Measurements from ENCODE around the gene RNASEL. TPM values are rescaled to one million over a fixed set of nuclear protein-coding genes. Genes with fewer than 3 reads are reported as not detected.

The RNASEL gene
- total and polyA plus RNA-seq, 2 donors, result 8.4 to 9.8 TPM

DNA sequence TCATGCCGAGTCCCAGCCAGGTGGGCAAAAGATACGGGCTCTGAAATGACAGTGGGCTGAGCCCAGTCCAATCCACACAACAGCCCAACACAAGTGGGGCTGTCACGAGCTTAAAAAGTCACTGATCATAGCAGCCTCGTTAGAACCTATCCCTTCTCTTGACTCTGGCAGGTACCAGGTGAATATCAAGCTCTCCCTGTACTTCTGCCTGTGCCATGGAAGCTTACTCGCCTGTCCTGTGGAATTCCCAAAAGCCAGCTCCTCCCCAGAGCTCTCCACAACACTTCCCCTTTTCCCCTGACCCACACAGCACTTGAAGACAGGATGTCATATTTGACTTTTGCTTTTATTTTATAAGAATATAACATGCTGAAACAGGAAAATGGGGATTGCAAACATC, 9.2 kb upstream of the RNASEL start:
- DNase-seq (ENCODE audit: low read depth in 6 of 9, low spot score in 9 of 9), result no peak
- H3K4me1 ChIP-seq (ENCODE audit: control insufficient read depth in 2 of 2, insufficient read depth in 2 of 2, low read length in 2 of 2), result peaks cover 0 to 12% of the 10 kb centered on the region in 2 donors
- WGBS, result 74% methylated on average over 5 of the region's 5 CpGs
- peaks cover 0 to 4% of the 10 kb centered on the region in 2 donors for H3K27me3 ChIP-seq (ENCODE audit: control insufficient read depth in 2 of 2, insufficient read depth in 1 of 2, low read length in 1 of 2)
- no peak overlapping the region for H3K4me3 ChIP-seq (ENCODE audit: low read length in 2 of 2)
- H3K36me3 ChIP-seq (ENCODE audit: control insufficient read depth in 2 of 2, insufficient read depth in 2 of 2, low read length in 1 of 2), result no peaks in the 10 kb centered on the region
- no peaks in the 10 kb centered on the region for H3K9me3 ChIP-seq (ENCODE audit: control insufficient read depth in 2 of 2, insufficient read depth in 1 of 2, low read length in 1 of 2)
- H3K27ac ChIP-seq (ENCODE audit: low read depth in 1 of 2, low read length in 1 of 2), result no peak overlapping the region

DNA sequence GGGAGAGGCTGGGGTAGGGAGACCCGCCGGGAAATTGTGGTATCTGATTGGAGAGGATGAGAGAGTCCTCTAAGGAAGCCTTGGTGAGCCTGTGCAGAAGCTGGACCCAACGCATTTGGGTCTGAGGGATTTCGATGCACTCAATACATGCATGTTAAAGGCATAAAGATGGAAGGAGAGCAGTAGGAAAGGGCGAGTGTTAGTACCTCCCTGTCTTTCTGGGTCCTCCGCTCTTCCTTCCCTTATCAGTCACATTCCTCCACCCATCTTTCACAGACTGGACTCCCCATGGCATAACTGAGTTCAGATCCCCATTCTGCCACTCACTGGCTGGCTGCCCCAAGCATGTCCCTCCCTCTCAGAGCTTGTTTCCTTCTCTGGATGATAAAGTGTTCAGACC, 7.9 kb upstream of the RNASEL start:
- H3K4me1 ChIP-seq (ENCODE audit: control insufficient read depth in 2 of 2, insufficient read depth in 2 of 2, low read length in 2 of 2), result peaks cover 0 to 9% of the 10 kb centered on the region in 2 donors
- no peak overlapping the region for H3K27ac ChIP-seq (ENCODE audit: low read depth in 1 of 2, low read length in 1 of 2)
- H3K4me3 ChIP-seq (ENCODE audit: low read length in 2 of 2), result no peak overlapping the region
- H3K27me3 ChIP-seq (ENCODE audit: control insufficient read depth in 2 of 2, insufficient read depth in 1 of 2, low read length in 1 of 2), result no peaks in the 10 kb centered on the region
- no peaks in the 10 kb centered on the region for H3K36me3 ChIP-seq (ENCODE audit: control insufficient read depth in 2 of 2, insufficient read depth in 2 of 2, low read length in 1 of 2)
- WGBS, result 97% methylated on average over 6 of the region's 6 CpGs
- no peaks in the 10 kb centered on the region for H3K9me3 ChIP-seq (ENCODE audit: control insufficient read depth in 2 of 2, insufficient read depth in 1 of 2, low read length in 1 of 2)
- no peak for DNase-seq (ENCODE audit: low read depth in 6 of 9, low spot score in 9 of 9)

DNA sequence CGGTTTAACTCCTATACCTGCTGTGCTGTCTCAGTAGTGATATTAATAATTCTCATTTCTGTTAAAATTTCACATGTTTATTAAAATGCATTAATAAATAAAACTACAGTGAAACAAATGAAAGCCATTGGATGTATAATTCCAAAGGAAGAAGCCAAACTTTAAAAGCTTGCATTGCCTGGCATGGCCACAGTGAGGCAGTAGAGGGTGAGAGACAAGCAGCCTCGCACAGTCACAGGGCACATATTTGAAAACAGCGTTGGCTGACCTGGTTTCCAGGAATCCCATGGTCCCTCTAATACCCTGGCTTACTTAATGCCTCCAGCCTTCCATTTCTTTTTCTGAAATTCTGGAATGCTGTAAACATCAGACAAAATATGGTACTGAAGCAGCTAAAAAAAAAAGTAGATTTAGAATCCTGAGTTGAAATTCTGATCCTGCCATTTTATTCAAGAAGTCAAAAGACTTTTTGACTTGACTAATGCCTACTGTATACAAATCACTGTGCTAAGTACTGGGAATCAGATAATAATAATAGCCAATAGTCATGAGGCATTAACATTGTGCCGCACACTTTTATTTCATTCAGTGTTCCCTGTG, 6.7 kb upstream of the RNASEL start:
- no peak overlapping the region for H3K4me3 ChIP-seq (ENCODE audit: low read length in 2 of 2)
- H3K27me3 ChIP-seq (ENCODE audit: control insufficient read depth in 2 of 2, insufficient read depth in 1 of 2, low read length in 1 of 2), result no peaks in the 10 kb centered on the region
- DNase-seq (ENCODE audit: low read depth in 6 of 9, low spot score in 9 of 9), result peak in 3 of 9 donors; percentile 41 to 69 (median 61)
- 40% methylated on average over 4 of the region's 4 CpGs for WGBS
- no peak overlapping the region for H3K27ac ChIP-seq (ENCODE audit: low read depth in 1 of 2, low read length in 1 of 2)
- no peaks in the 10 kb centered on the region for H3K36me3 ChIP-seq (ENCODE audit: control insufficient read depth in 2 of 2, insufficient read depth in 2 of 2, low read length in 1 of 2)
- H3K4me1 ChIP-seq (ENCODE audit: control insufficient read depth in 2 of 2, insufficient read depth in 2 of 2, low read length in 2 of 2), result peaks cover 0 to 3% of the 10 kb centered on the region in 2 donors
- no peaks in the 10 kb centered on the region for H3K9me3 ChIP-seq (ENCODE audit: control insufficient read depth in 2 of 2, insufficient read depth in 1 of 2, low read length in 1 of 2)

DNA sequence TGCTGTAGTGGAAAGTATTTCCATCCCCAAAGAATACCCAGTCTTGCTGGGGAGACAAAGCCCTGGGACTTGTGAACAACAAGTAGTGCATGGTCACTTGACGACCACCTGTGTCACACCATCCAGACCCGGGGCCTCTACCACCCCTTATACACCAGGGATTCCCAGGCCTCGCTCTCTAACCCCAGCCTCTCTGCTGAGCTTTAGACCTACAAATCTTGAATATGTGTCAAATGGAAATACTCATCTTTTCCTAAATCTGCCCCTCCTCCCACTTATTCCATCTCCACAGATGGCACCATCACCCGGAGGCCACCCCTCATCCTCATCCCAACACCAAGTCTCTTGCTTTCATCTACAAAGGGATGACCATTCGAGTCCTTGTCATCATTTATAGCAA, 875 bp upstream of the RNASEL start:
- Histone ChIP-seq H3K27me3 (ENCODE audit: control insufficient read depth in 2 of 2, insufficient read depth in 1 of 2, low read length in 1 of 2) (no peaks in the 10 kb centered on the region), H3K4me1 (ENCODE audit: control insufficient read depth in 2 of 2, insufficient read depth in 2 of 2, low read length in 2 of 2) (peaks cover 0 to 6% of the 10 kb centered on the region in 2 donors), H3K4me3 (ENCODE audit: low read length in 2 of 2) (no peak overlapping the region), H3K9me3 (ENCODE audit: control insufficient read depth in 2 of 2, insufficient read depth in 1 of 2, low read length in 1 of 2) (no peaks in the 10 kb centered on the region), H3K36me3 (ENCODE audit: control insufficient read depth in 2 of 2, insufficient read depth in 2 of 2, low read length in 1 of 2) (no peaks in the 10 kb centered on the region), H3K27ac (ENCODE audit: low read depth in 1 of 2, low read length in 1 of 2) (no peak overlapping the region)
- no peak for DNase-seq (ENCODE audit: low read depth in 6 of 9, low spot score in 9 of 9)
- WGBS, result 97% methylated on average over 5 of the region's 5 CpGs

DNA sequence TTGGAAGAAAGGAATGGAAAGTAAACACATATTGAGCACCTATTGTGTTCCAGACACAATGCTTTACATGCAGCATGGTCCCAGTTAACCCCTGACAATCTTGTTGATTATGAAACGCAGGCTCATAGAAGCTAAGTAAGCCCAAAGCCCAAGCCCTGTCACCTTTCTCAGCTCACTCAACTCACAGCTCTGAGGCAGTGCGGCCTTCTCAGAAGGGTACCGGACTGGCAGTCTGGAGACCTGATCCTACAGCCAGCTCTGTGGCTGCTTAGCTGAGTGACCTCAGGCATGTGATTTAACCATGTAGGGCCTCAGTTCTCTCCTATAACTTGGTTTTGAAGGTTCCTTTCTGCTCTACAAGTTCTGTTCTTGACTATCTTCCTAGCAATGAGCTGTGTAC, 464 bp upstream of the RNASEL start:
- H3K36me3 ChIP-seq (ENCODE audit: control insufficient read depth in 2 of 2, insufficient read depth in 2 of 2, low read length in 1 of 2), result no peaks in the 10 kb centered on the region
- peaks cover 3 to 6% of the 10 kb centered on the region in 2 donors for H3K4me1 ChIP-seq (ENCODE audit: control insufficient read depth in 2 of 2, insufficient read depth in 2 of 2, low read length in 2 of 2)
- WGBS, result 96% methylated on average over 3 of the region's 3 CpGs
- no peak for DNase-seq (ENCODE audit: low read depth in 6 of 9, low spot score in 9 of 9)
- H3K27me3 ChIP-seq (ENCODE audit: control insufficient read depth in 2 of 2, insufficient read depth in 1 of 2, low read length in 1 of 2), result no peaks in the 10 kb centered on the region
- H3K27ac ChIP-seq (ENCODE audit: low read depth in 1 of 2, low read length in 1 of 2), result peak overlapping the region in 1 of 2 donors; percentile 94
- H3K9me3 ChIP-seq (ENCODE audit: control insufficient read depth in 2 of 2, insufficient read depth in 1 of 2, low read length in 1 of 2), result no peaks in the 10 kb centered on the region
- H3K4me3 ChIP-seq (ENCODE audit: low read length in 2 of 2), result no peak overlapping the region

DNA sequence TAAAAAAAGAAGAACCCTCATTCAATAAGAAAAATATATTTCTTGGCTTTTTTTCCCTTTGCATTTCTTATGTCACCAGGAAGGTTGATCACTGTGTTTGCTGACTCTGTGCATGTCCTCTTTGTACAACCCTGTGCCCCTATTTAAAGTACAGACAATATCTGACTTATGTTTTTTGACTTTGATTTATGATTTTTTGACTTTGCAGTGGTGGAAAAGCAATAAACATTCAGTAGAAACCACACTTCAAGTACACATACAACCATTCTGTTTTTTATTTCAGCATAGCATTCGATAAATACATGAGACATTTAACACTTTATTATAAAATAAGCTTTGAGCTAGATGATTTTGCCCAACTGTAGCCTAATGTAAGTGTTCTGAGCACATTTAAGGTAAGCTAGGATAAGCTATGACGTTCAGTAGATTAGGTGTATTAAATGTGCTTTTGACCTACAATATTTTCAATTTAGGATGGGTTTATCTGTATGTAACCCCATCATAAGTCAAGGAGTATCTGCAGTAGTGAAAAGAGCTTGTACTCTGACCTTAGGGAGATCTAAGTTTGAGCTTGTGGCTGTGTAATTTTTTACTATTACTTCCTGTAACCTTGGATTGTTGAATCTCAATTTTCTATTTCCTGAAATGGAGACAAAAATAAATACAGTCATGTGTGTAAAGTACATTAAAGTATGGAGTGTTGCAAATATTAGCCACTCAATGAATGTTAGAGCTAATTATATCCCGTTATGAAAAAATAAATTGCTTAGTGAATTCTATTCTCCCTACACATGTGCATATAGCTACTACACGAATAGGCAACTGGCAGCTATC, 1.2 kb downstream of the RNASEL start:
- peaks cover 6% of the 10 kb centered on the region in 2 donors for H3K4me1 ChIP-seq (ENCODE audit: control insufficient read depth in 2 of 2, insufficient read depth in 2 of 2, low read length in 2 of 2)
- peak in 1 of 9 donors; percentile 28 for DNase-seq (ENCODE audit: low read depth in 6 of 9, low spot score in 9 of 9)
- H3K27ac ChIP-seq (ENCODE audit: low read depth in 1 of 2, low read length in 1 of 2), result peak overlapping the region in 1 of 2 donors; percentile 98
- peaks cover 0 to 6% of the 10 kb centered on the region in 2 donors for H3K36me3 ChIP-seq (ENCODE audit: control insufficient read depth in 2 of 2, insufficient read depth in 2 of 2, low read length in 1 of 2)
- WGBS, result 77% methylated on average over 4 of the region's 4 CpGs
- H3K27me3 ChIP-seq (ENCODE audit: control insufficient read depth in 2 of 2, insufficient read depth in 1 of 2, low read length in 1 of 2), result no peaks in the 10 kb centered on the region
- H3K4me3 ChIP-seq (ENCODE audit: low read length in 2 of 2), result peak overlapping the region; percentile 86 to 87
- H3K9me3 ChIP-seq (ENCODE audit: control insufficient read depth in 2 of 2, insufficient read depth in 1 of 2, low read length in 1 of 2), result no peaks in the 10 kb centered on the region

DNA sequence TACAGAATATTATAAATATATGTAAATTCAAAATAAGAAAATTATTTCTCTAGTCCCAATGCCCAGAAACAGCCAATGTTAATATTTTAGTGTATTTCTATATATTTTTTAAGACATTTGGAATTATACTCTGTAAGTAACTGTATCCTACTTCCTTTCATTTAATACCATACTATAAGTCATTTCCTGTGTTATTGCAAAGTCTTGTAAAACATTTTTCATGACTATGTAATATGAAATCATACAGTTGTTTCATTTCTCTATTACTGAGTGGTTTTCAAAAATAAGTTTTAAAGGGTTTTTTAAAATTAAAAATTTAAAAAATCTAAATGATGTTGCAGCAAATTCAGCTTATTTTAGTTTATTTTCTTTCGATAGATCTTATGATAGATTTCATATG, 2.0 kb downstream of the RNASEL start:
- Histone ChIP-seq H3K27ac (ENCODE audit: low read depth in 1 of 2, low read length in 1 of 2) (no peak overlapping the region), H3K9me3 (ENCODE audit: control insufficient read depth in 2 of 2, insufficient read depth in 1 of 2, low read length in 1 of 2) (no peaks in the 10 kb centered on the region), H3K27me3 (ENCODE audit: control insufficient read depth in 2 of 2, insufficient read depth in 1 of 2, low read length in 1 of 2) (no peaks in the 10 kb centered on the region), H3K36me3 (ENCODE audit: control insufficient read depth in 2 of 2, insufficient read depth in 2 of 2, low read length in 1 of 2) (peaks cover 3 to 6% of the 10 kb centered on the region in 2 donors), H3K4me3 (ENCODE audit: low read length in 2 of 2) (no peak overlapping the region), H3K4me1 (ENCODE audit: control insufficient read depth in 2 of 2, insufficient read depth in 2 of 2, low read length in 2 of 2) (peaks cover 6% of the 10 kb centered on the region in 2 donors)
- no peak for DNase-seq (ENCODE audit: low read depth in 6 of 9, low spot score in 9 of 9)
- 0% methylated on average over 1 of the region's 1 CpG for WGBS

DNA sequence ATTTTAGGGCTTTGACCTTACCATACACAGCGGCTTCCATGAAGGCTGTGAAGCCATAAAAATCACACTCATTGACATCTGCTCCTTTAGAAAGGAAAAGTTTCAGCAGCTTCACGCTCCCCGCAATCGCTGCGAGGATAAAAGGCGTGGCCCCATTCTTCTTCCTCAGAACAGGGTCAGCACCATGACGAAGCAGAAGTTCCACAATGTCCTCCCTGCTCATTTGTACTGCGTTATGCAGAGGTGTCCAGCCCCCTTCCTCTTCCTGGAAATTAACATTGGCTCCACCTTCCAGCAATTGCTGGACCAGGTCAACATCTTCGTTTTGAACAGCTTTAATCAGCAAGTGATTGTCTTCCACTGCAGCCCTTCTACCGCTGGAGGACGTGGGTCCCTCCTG, 2.7 kb downstream of the RNASEL start:
- Histone ChIP-seq H3K27ac (ENCODE audit: low read depth in 1 of 2, low read length in 1 of 2) (no peak overlapping the region), H3K27me3 (ENCODE audit: control insufficient read depth in 2 of 2, insufficient read depth in 1 of 2, low read length in 1 of 2) (no peaks in the 10 kb centered on the region), H3K9me3 (ENCODE audit: control insufficient read depth in 2 of 2, insufficient read depth in 1 of 2, low read length in 1 of 2) (no peaks in the 10 kb centered on the region), H3K4me1 (ENCODE audit: control insufficient read depth in 2 of 2, insufficient read depth in 2 of 2, low read length in 2 of 2) (peaks cover 6% of the 10 kb centered on the region in 2 donors), H3K36me3 (ENCODE audit: control insufficient read depth in 2 of 2, insufficient read depth in 2 of 2, low read length in 1 of 2) (peaks cover 6 to 8% of the 10 kb centered on the region in 2 donors), H3K4me3 (ENCODE audit: low read length in 2 of 2) (no peak overlapping the region)
- DNase-seq (ENCODE audit: low read depth in 6 of 9, low spot score in 9 of 9), result no peak
- WGBS, result 96% methylated on average over 11 of the region's 11 CpGs

DNA sequence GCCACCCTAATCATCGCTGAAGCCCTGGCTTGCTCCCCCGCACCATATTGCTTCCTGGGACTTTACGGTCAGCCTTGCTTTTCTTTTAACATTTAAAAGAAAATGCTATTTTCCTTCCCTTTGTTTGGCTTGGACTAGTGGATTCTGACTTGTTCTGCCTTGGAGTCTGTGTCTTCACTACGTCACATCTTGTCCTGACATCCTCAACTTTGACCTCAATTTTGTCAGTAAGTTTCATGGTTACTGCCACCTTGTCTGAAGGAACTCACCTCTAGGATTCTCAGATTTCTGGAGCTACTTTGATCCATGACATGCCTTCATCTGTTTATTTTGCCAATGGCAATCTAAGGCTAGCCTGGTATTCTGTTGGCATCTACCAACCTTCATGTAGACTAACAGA, 4.3 kb downstream of the RNASEL start:
- H3K27me3 ChIP-seq (ENCODE audit: control insufficient read depth in 2 of 2, insufficient read depth in 1 of 2, low read length in 1 of 2), result no peaks in the 10 kb centered on the region
- no peaks in the 10 kb centered on the region for H3K9me3 ChIP-seq (ENCODE audit: control insufficient read depth in 2 of 2, insufficient read depth in 1 of 2, low read length in 1 of 2)
- H3K36me3 ChIP-seq (ENCODE audit: control insufficient read depth in 2 of 2, insufficient read depth in 2 of 2, low read length in 1 of 2), result peaks cover 17 to 18% of the 10 kb centered on the region in 2 donors
- 98% methylated on average over 4 of the region's 4 CpGs for WGBS
- DNase-seq (ENCODE audit: low read depth in 6 of 9, low spot score in 9 of 9), result no peak
- no peak overlapping the region for H3K27ac ChIP-seq (ENCODE audit: low read depth in 1 of 2, low read length in 1 of 2)
- no peak overlapping the region for H3K4me3 ChIP-seq (ENCODE audit: low read length in 2 of 2)
- H3K4me1 ChIP-seq (ENCODE audit: control insufficient read depth in 2 of 2, insufficient read depth in 2 of 2, low read length in 2 of 2), result peaks cover 6% of the 10 kb centered on the region in 2 donors
